H1 (cell line): ENCODE results near the gene ASRGL1. TPM values are rescaled to one million over a fixed set of nuclear protein-coding genes. Genes with fewer than 3 reads are reported as not detected.

ENCODE experiments used
- CTCF ChIA-PET: fragments of 300-600 bp; sonication (Branson Sonifier 250); formaldehyde crosslinking; loops from one replicate; lab custom pipeline; 2021; ENCODE audit not compliant: partially characterized antibody; lab: Charles Lee
- POLR2A ChIA-PET: fragments of 300-600 bp; sonication (Branson Sonifier 250); formaldehyde crosslinking; loops from one replicate; lab custom pipeline; 2021; ENCODE audit warnings: inconsistent platforms; ENCODE audit not compliant: partially characterized antibody; lab: Charles Lee
- DNase-seq, 2 experiments: peaks; one replicate each; pipeline versions ENCODE4 v3.0.0 to v3.0.0-alpha.2; 2010 to 2022; ENCODE audit warnings: low spot score in 2 of 2, low read depth in 1 of 2, mixed read lengths in 1 of 2
- FAIRE-seq: peaks from 2 replicates; lab custom pipeline; 2011; peaks lifted over from hg19 to GRCh38; lab: Jason Lieb, UNC
- H2AFZ ChIP-seq: 2 replicates; pipeline ENCODE4 v1.8.1; 2012; ENCODE audit warnings: low read length, inconsistent platforms
- H2AK5ac ChIP-seq: 2 replicates; pipeline ENCODE4 v1.6.1; 2013; ENCODE audit warnings: low read depth, low read length
- H2BK120ac ChIP-seq: replicated peaks from 2 replicates; pipeline ENCODE3; 2013; ENCODE audit warnings: low read depth, low read length, inconsistent platforms
- H2BK12ac ChIP-seq: 2 replicates; pipeline ENCODE4 v1.6.1; 2013; ENCODE audit warnings: low read depth, low read length
- H2BK15ac ChIP-seq: 2 replicates; pipeline ENCODE4 v1.6.1; 2013; ENCODE audit warnings: low read length
- H2BK20ac ChIP-seq: 2 replicates; pipeline ENCODE4 v1.6.1; 2013; ENCODE audit warnings: low read length
- H2BK5ac ChIP-seq: 2 replicates; pipeline ENCODE4 v1.6.1; 2013; ENCODE audit warnings: low read depth, low read length
- H3K14ac ChIP-seq: 2 replicates; pipeline ENCODE4 v1.6.1; 2013; ENCODE audit warnings: inconsistent platforms; ENCODE audit not compliant: insufficient read length
- H3K18ac ChIP-seq: 2 replicates; pipeline ENCODE4 v1.6.1; 2013; ENCODE audit warnings: low read length; ENCODE audit errors: extremely low read depth
- H3K23ac ChIP-seq: 2 replicates; pipeline ENCODE4 v1.6.1; 2013; ENCODE audit warnings: inconsistent platforms; ENCODE audit not compliant: insufficient read length
- H3K23me2 ChIP-seq: 2 replicates; pipeline ENCODE4 v1.6.1; 2013; ENCODE audit warnings: low read depth, low read length
- H3K27ac ChIP-seq: 2 replicates; pipeline ENCODE4 v1.6.1; 2011; ENCODE audit warnings: low read depth, low read length, inconsistent platforms
- H3K27me3 ChIP-seq, 4 experiments: replicated peaks in 1 of 4; 1 replicate in 1 of 4; 2 replicates in 3 of 4; pipeline versions ENCODE4 v1.6.1 to v1.8.1; 2011 to 2013; ENCODE audit warnings: low read length in 3 of 4, mild to moderate bottlenecking in 3 of 4, inconsistent platforms in 2 of 4, mixed read lengths in 2 of 4, moderate library complexity in 1 of 4; ENCODE audit not compliant: control insufficient read depth in 3 of 4, insufficient read depth in 3 of 4; ENCODE audit errors: extremely low read depth in 1 of 4
- H3K36me3 ChIP-seq, 4 experiments: 2 replicates each; pipeline versions ENCODE4 v1.6.1 to v1.8.1; 2011 to 2013; ENCODE audit warnings: mild to moderate bottlenecking in 4 of 4, low read length in 3 of 4, moderate library complexity in 2 of 4, control low read depth in 1 of 4, inconsistent platforms in 1 of 4; ENCODE audit not compliant: insufficient read depth in 4 of 4, control insufficient read depth in 2 of 4
- H3K4ac ChIP-seq: replicated peaks from 2 replicates; pipeline ENCODE3; 2013; ENCODE audit warnings: low read length, low read depth, mixed read lengths, inconsistent platforms; ENCODE audit not compliant: insufficient read length
- H3K4me1 ChIP-seq, 4 experiments: replicated peaks in 1 of 4; 1 replicate in 1 of 4; 2 replicates in 3 of 4; pipeline versions ENCODE4 v1.6.1 to v1.8.1; 2011 to 2013; ENCODE audit warnings: low read length in 3 of 4, inconsistent platforms in 2 of 4, mixed read lengths in 1 of 4; ENCODE audit not compliant: insufficient read depth in 4 of 4, control insufficient read depth in 3 of 4
- H3K4me2 ChIP-seq, 2 experiments: 2 replicates each; pipeline versions ENCODE4 v1.6.1 to v1.8.1; 2011 to 2013; ENCODE audit warnings: low read depth in 2 of 2, low read length in 2 of 2, control low read depth in 1 of 2, inconsistent platforms in 1 of 2, mild to moderate bottlenecking in 1 of 2; ENCODE audit not compliant: insufficient read depth in 1 of 2
- H3K4me3 ChIP-seq, 4 experiments: fragments of 200-600, 300-600 bp in 1 of 4; sonication (generic), shearing (Covaris generic), sonication (Bioruptor Twin) in 1 of 4; 2 replicates each; pipeline versions ENCODE4 v1.5.1 to v1.8.1; 2011 to 2016; ENCODE audit warnings: low read length in 4 of 4, low read depth in 3 of 4, control low read depth in 2 of 4, inconsistent platforms in 2 of 4, mild to moderate bottlenecking in 2 of 4, mixed read lengths in 1 of 4, moderate library complexity in 1 of 4; ENCODE audit not compliant: insufficient read depth in 2 of 4; ENCODE audit errors: extremely low read depth in 1 of 4
- H3K56ac ChIP-seq: replicated peaks from 2 replicates; pipeline ENCODE3; 2013; ENCODE audit warnings: low read depth, mild to moderate bottlenecking, mixed read lengths, low read length, inconsistent platforms; ENCODE audit not compliant: insufficient read length
- H3K79me1 ChIP-seq: 2 replicates; pipeline ENCODE4 v1.6.1; 2013; ENCODE audit warnings: low read depth, low read length, control low read depth
- H3K79me2 ChIP-seq, 2 experiments: 2 replicates each; pipeline versions ENCODE4 v1.6.1 to v1.8.1; 2012 to 2013; ENCODE audit warnings: low read length in 2 of 2, mild to moderate bottlenecking in 2 of 2, inconsistent platforms in 1 of 2; ENCODE audit not compliant: insufficient read depth in 2 of 2, control insufficient read depth in 1 of 2
- H3K9ac ChIP-seq, 4 experiments: replicated peaks in 1 of 4; 1 replicate in 1 of 4; 2 replicates in 3 of 4; pipeline versions ENCODE4 v1.6.1 to v1.8.1; 2011 to 2013; ENCODE audit warnings: low read depth in 3 of 4, low read length in 3 of 4, control low read depth in 2 of 4, mild to moderate bottlenecking in 2 of 4, moderate library complexity in 2 of 4, inconsistent platforms in 1 of 4; ENCODE audit errors: extremely low read depth in 1 of 4
- H3K9me3 ChIP-seq, 2 experiments: 2 replicates each; pipeline versions ENCODE4 v1.6.1 to v1.8.1; 2012 to 2013; ENCODE audit warnings: mild to moderate bottlenecking in 2 of 2, moderate library complexity in 2 of 2, control low read depth in 1 of 2, inconsistent platforms in 1 of 2, low read depth in 1 of 2, low read length in 1 of 2, mixed read lengths in 1 of 2; ENCODE audit not compliant: insufficient read depth in 2 of 2
- H4K20me1 ChIP-seq, 2 experiments: replicated peaks in 1 of 2; 2 replicates each; pipeline versions ENCODE3 to v1.8.1; 2011 to 2013; ENCODE audit warnings: inconsistent platforms in 2 of 2, low read length in 2 of 2, mild to moderate bottlenecking in 1 of 2; ENCODE audit not compliant: insufficient read depth in 2 of 2, control insufficient read depth in 1 of 2
- H4K5ac ChIP-seq: 2 replicates; pipeline ENCODE4 v1.6.1; 2013; ENCODE audit warnings: low read length, low read depth, mixed read lengths, inconsistent platforms; ENCODE audit not compliant: insufficient read length
- H4K8ac ChIP-seq: 2 replicates; pipeline ENCODE4 v1.8.0; 2013; ENCODE audit warnings: mild to moderate bottlenecking, moderate library complexity, low read length, inconsistent platforms; ENCODE audit not compliant: insufficient read depth; ENCODE audit errors: extremely low read depth
- H4K91ac ChIP-seq: replicated peaks from 2 replicates; pipeline ENCODE3; 2013; ENCODE audit warnings: low read length, mixed read lengths, inconsistent platforms; ENCODE audit not compliant: insufficient read length
- BRCA1 ChIP-seq: IDR thresholded peaks from 2 replicates; pipeline ENCODE4 v1.6.1; 2012; ENCODE audit warnings: low read depth, low read length, improper control_type of control experiment
- CBX5 ChIP-seq: fragments of 300-800, 300-1000 bp; sonication (generic); IDR thresholded peaks from 2 replicates; pipeline ENCODE4 v1.7.1; 2016; ENCODE audit warnings: antibody characterized with exemption, low read length, low read depth
- EGR1 ChIP-seq: IDR thresholded peaks from 2 replicates; pipeline ENCODE4 v1.6.1; 2011; ENCODE audit warnings: low read depth, low read length, borderline replicate concordance
- RBBP5 ChIP-seq: IDR thresholded peaks from 2 replicates; pipeline ENCODE4 v1.7.1; 2012; ENCODE audit warnings: low read depth, mild to moderate bottlenecking, inconsistent platforms, low read length, moderate library complexity, borderline replicate concordance
- WGBS, 2 experiments: shearing (Covaris generic) in 1 of 2; methylation state at CpG; one replicate each; pipeline versions ENCODE4 v1.1.6 to v1.1.7; 2013 to 2015; ENCODE audit warnings: low lambda C conversion rate in 2 of 2, mixed read lengths in 2 of 2, inconsistent platforms in 1 of 2, low coverage in 1 of 2, missing lambda C conversion rate in 1 of 2; ENCODE audit not compliant: insufficient replicate concordance in 2 of 2, insufficient coverage in 1 of 2, insufficient read length in 1 of 2; ENCODE audit errors: extremely low coverage in 1 of 2, missing lambda C conversion rate in 1 of 2; 5-methylcytosine and 5-hydroxymethylcytosine counted together
- polyA plus RNA-seq, 7 experiments: library from polyadenylated mRNA; depleted of rRNA in 3 of 7; stranded (reverse) in 5 of 7; unstranded in 2 of 7; fragments of >200 nt in 5 of 7; fragments of 200-250 nt in 2 of 7; gene quantifications; 1 replicate in 5 of 7; 2 replicates in 1 of 7; 4 replicates in 1 of 7; pipeline versions ENCODE4 v1.2.1 to v1.2.3, GENCODE V29; 2011 to 2013; ENCODE audit warnings: missing spikeins in 2 of 7, mixed read lengths in 2 of 7
- total RNA-seq: library from RNA; stranded (reverse); fragmentation: NEBNext Ultra II Directional; extraction: Animal tissue kit (Norgen Biotek cat#: 25700); gene quantifications from 2 replicates; pipeline ENCODE4 v1.2.1, GENCODE V29; 2021

ASRGL1 gene
- total and polyA plus RNA-seq, 2 of the 8 experiments (the other 6 are each of a cell fraction or from before 2014, with no cell fraction given) = 19.9 to 23.5 TPM

GRCh38 chr11:62427630-62428233 is 90.5 kb downstream of the ASRGL1 start:
- 89% methylated on average over 6 of the region's 6 CpGs; no CpG with 5 or more reads in 1 of the 2 experiments for WGBS, 2 experiments
- Histone ChIP-seq H2BK15ac (no peak overlapping the region), H2AK5ac (no peak overlapping the region), H3K27me3 (peaks cover 0 to 15% (median 10%) of the 10 kb centered on the region in 4 experiments; a peak in 6 of 7 replicates), H3K4me3 (no peak overlapping the region), H4K5ac (no peak overlapping the region), H3K4me1 (0 out of 7 replicates have a peak, but pooled peaks cover 0 to 2% (median 0%) of the 10 kb centered on the region in 4 experiments), H3K56ac (no peak overlapping the region), H3K14ac (no peak overlapping the region), H3K79me1 (no peaks in the 10 kb centered on the region), H4K8ac (no peak overlapping the region), H3K27ac (no peak overlapping the region), H4K20me1 (no peaks in the 10 kb centered on the region), H3K23me2 (no peaks in the 10 kb centered on the region), H2AFZ (no peak overlapping the region), H3K79me2 (no peaks in the 10 kb centered on the region), H3K18ac (no peak overlapping the region), H3K4ac (no peak overlapping the region), H3K23ac (no peak overlapping the region), H3K9ac (no peak overlapping the region), H2BK12ac (no peak overlapping the region), H3K36me3 (no peaks in the 10 kb centered on the region), H2BK120ac (no peak overlapping the region), H3K4me2 (no peak overlapping the region), H2BK20ac (no peak overlapping the region), H3K9me3 (no peaks in the 10 kb centered on the region), H2BK5ac (no peak overlapping the region), H4K91ac (no peak overlapping the region)
- ChIA-PET CTCF (interaction anchor here (1.1 to 9.8 kb wide), 6 partner anchors 17 to 133 kb away, joined by 3 to 165 read pairs (median 5); no protein-coding TSS in a partner anchor), POLR2A (interaction anchor here (0.7 to 1.4 kb wide), 3 partner anchors 8 to 124 kb away, joined by 3 read pairs; no protein-coding TSS in a partner anchor)
- TF ChIP-seq EGR1 (no peak), BRCA1 (no peak), RBBP5 (no peak), CBX5 (no peak)
- DNase-seq (no peak), FAIRE-seq (no peak)
